Nucleus accumbens (tissue), 56 donors: Measurements from ENCODE around the gene CNST.
A peak's percentile ranks its signal among the peaks of the same experiment; 100 is the strongest.
"Not testable (repeated sequence)": the region's sequence is repeated elsewhere in the genome, so short reads cannot be mapped to it uniquely, and the experiment has no call there.

Experiments used
- DNase-seq, 56 donors: peaks; one replicate each; lab custom pipeline; 2025; lab: John Stamatoyannopoulos, UW

CNST gene

DNA sequence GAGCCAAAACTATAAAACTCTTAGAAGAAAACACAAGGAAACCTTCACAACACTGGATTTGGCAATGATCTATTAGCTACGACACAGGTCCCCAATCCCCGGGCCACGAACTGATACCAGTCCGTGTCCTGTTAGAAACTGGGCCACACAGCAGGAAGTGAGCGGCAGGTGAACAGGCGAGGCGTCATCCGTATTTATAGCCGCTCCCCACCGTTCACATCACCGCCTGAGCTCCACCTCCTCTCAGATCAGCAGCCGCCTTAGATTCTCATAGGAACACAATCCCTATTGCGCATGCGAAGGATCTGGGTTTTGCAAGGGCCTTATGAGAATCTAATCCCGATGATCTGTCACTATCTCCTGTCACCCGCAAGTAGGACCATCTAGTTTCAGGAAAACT is 12.1 kb upstream of the CNST start:
- no peak for DNase-seq

DNA sequence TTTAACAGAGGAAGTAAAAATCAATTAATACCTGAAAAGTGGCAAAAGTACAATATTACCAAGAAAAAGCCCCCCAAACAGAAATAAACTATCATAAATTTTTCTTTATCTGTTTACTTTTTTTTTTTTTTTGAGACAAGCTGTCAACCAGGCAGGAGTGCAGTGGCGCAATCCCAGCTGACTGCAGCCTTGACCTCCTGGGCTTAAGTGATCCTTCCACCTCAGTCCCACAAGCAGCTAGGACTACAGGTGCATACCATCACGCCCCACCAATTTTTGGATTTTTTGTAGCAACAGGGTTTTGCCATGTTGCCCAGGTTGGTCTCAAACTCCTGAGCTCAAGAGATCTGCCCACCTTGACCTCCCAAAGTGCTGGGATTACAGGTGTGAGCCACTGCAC is 8.2 kb upstream of the CNST start:
- no peak for DNase-seq

DNA sequence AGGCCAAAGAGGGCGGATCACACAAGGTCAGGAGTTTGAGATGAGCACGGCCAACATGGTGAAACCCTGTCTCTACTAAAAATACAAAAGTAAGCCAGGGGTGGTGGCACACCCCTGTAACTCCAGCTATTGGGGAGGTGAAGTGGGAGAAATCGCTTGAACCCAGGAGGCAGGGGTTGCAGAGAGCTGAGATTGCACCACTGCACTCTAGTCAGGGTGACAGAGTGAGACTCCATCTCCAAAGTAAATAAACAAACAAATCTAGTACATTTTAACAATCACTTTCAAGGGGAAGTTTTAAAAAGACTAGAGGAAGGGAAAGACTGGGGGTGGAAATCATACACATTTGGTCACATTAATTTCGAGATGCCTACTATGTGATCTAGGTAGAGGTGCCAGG is 6.9 kb upstream of the CNST start:
- no peak for DNase-seq

DNA sequence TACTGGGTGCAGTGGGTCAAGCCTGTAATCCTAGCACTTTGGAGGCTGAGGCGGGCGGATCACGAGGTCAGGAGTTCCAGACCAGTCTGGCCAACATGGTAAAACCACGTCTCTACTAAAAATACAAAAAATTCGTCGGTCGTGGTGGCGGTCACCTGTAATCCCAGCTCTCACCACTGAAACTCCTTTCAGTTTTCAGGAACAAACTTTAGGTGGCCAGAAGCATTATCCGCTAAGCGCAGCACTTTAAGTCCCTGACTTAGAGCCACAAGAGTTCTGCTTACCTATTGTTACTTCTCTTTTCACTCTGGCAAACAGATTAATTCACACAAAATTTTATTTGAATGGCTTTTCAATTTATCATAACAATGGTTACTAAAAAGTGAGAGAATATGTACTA is 5.4 kb upstream of the CNST start:
- not testable (repeated sequence) for DNase-seq

DNA sequence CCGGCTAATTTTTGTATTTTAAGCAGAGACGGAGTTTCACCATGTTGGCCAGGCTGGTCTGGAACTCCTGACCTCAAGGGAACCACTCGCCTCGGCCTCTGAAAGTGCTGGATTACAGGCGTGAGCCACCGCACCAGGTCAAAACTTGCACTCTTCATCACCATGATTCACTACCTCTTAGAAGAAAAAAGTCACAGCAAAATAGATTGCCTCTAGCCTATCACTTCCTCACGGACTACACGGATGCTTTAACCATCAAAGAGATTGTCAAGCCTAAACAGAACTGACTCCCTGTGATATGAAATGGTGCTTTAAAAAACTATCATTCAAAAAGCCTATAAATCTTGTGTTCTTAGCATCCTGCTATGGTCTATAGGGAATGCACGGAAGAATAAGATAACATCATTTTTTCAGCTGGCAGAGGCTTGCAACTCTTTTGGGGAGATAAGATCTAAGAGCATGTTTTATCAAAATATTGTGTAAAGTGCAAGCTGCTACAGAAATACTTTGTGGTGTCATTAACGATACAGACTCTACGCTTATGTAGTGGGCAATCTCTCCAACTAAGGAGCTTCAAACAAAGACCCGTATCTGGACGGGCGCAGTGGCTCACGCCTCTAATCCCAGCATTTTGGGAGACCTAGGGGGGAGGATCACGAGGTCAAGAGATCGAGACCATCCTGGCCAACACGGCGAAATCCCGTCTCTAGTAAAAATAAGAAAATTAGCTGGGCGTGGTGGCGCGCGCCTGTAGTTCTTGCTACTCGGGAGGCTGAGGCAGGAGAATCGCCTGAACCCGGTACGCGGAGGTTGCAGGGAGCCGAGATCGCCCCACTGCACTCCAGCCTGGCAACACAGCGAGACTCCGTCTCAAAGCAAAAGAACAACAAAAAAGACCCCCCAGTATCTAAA is 1.2 kb upstream of the CNST start:
- DNase-seq, result no peak

DNA sequence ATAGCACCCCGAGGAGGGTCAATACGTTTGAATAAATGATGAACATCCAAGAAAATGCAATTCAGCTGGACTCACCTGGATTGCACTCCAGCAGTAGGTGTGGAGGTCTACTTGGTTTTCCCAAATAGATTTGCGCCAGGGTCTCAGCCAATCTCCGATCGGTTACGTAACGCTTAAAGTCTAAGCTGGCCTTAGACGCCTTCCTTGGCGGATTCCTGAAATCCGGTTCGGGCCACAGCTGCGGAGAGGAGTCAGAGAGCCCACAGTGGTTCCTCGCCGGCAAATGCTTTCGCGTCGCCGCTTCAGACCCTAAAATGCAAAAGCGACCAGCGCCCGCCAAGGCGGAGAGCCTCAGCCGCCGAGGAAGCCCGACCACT is 517 bp upstream of the CNST start:
- peak in 1 of 56 donors; percentile 28 for DNase-seq

DNA sequence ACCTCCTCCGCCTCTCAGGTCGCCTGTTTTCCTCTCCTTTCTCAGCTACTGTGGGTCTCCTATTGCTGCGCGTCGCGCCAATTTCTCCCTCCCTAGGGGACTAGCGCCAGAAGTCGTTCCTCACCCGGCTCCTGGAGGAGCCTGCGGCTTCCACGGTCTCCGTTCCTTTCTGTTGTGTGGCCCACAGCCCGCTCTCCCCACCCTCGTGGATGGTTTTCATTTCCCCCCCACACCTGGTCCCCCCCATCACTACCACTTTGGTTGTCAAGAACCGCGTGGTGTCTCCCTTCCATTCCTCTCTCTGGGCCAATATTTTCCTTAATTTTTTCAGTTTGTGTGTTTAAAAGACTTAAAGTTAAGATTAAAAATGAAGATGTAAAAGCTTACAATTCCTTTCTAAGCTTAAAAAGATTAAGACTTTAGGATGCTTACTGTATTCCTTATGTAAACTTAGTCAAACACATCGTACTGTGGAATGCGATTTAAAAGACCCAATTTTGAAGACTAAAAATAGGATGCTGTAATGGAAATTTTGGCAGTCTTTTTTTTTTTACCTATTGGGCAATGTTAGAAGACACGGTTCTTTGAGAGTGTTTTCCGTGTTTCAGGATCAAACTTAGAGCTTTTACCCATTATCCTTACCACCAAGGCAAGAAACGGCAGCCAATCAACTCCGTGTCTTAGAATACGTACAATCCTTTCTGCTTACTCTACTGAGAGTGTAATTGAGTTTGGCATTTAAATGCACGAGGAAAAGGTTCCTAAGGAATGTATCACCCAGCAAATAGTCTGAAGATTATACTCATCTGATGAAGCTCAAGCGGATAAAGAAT is 773 bp downstream of the CNST start:
- DNase-seq, result peak in 12 of 56 donors; percentile 28 to 72 (median 60)

DNA sequence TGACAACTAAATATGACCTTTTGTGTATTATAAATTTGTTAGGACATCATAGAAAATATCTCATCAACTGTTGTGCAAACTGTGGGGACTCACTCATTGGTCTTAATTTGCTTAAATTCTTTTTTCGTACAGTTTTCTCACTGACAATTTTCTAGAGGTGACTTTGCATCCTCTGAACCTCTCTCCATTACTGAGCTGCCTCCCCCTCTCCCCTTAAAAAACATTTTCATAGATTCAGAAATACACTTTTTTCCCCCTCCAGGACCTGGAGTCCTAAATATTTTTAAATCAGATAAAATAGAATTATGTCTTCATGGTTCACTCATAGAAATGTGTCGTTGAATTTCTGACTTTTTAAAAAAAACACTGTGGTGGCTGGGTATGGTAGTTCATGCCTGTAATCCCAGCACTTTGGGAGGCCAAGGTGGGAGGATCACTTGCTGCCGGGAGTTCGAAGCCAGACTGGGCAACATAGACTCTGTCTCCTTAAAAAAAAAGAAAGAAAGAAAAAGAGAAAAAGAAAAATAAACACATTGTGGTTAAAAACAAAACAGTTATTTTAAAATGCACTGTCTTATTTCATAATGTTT is 1.5 kb downstream of the CNST start:
- DNase-seq, result no peak

DNA sequence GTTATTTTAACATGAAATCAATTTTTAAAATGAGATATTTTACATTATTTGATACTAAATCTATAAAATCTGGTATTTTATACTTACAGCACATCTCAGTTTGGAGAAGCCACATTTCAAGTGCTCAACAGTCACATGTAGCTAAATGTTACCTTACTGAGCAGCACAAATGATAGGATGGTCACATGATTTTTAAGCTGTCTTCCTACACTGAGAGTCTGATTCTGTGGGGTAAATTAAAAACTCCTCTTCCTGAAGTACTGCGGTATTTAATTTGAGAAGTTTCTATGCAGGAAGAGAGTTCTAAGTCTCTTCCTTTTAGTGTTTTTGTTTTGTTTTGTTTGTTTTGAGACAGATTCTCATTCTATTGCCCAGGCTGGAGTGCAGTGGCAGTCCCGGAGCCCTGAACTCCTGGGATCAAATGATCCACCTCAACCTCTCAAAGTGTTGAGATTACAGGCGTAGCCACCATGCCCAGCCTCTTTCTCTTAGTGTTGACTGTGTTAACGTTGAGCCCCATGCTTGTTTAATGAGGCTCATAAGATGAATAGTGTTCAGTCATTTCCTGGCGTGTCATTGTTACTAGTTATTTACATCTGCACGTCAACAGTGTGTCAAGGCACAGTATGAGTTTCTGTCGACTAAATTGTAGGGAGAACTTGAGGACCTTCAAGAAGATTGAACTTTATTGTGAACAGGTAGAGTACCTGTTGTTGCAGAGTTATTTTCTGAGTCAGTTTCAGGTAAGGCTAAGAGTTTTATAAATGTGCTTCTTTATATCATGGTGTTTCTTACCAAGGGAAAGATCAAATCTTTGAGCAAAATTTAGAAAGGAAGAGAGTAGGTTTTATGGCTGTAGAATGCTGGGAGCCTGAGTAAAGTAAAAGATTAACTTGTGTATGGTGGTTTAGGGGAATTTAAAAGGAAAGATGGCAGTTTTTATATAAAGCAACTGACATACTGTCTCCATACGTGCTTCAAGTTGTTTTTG is 3.3 kb downstream of the CNST start:
- DNase-seq, result no peak

DNA sequence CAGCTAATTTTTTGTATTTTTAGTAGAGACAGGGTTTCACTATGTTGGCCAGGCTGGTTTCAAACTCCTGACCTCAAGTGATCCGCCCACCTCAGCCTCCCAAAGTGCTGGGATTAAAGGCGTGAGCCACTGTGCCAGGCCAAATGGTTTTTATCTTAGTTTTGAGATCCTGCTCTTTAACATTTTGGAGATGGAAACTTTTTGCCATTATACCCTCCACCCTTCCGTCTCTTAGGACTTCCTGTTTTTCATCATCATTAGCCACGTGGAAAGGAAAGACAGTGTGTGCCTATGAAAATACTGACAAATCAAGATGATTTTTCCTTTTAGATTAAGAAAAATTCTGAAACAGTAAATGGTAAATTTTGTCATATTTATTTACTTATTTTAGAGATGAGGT is 5.1 kb downstream of the CNST start:
- not testable (repeated sequence) for DNase-seq

DNA sequence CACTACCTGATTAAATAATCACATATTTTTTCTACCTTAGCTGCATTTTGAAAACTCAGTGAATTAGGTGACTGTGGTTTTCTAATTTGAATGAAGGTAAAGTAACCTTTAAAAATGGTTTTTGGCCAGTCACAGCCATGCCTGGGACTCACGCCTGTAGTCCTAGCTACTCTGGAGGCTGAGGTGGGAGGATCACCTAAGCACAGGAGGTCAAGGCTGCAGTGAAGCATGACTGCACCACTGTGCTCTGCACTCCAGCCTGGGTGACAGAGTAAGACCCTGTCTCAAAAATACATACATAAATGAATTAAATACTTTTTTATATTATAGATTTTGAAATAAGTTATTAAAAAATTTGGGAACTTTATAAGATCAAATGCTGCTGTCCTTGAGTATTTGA is 5.7 kb downstream of the CNST start:
- DNase-seq, result no peak

DNA sequence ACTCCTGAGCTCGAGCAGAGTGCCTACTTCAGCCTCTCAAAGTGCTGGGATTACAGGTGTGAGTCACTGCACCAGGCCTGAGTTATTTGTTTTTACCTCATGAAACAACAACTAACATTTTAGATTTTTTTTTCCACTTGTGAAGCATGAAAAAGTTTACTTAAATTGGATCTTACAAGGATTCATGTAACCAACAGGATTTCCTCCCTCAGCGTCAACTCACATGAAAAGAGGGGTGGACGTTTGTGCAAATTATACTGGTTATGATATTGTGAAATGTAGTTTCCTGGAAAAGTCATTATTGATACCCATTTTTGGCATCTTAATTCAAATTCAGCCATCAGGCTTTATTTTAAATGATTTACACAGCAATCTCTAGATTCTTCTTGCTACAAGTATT is 6.5 kb downstream of the CNST start:
- DNase-seq, result no peak

DNA sequence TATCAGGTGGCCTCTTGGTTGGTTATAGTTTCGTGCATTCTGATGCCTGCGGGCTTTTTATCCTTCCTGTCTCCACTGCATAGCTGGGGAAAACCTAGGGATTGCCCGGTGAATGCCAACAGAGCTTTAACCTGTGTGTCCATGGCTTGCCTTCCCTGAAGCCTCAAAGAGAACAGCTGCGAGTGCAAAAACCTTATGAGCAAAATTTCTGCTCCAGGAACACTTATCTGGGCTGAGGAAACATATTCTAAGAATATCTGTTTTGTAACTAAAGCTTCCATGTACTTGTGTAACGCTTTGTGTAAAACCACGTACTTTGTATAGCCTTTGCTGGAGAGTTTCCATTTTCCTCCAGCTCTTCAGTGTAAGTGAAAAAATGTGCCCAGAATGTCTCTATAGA is 7.2 kb downstream of the CNST start:
- DNase-seq, result no peak

DNA sequence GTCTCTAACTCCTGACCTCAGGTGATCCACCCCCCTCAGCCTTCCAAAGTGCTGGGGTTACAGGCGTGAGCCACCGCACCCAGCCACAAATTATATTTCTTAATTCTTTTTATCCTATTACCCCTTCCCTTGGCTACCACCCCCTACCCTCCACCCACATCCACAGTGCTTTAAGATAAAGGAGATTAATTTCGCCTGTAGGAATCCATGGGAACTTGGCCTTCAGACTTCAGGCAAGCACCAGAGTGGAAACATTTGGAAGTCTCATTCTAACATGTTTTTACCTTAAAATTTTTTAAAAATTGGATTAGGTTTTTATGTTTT is 10.4 kb downstream of the CNST start:
- no peak for DNase-seq

DNA sequence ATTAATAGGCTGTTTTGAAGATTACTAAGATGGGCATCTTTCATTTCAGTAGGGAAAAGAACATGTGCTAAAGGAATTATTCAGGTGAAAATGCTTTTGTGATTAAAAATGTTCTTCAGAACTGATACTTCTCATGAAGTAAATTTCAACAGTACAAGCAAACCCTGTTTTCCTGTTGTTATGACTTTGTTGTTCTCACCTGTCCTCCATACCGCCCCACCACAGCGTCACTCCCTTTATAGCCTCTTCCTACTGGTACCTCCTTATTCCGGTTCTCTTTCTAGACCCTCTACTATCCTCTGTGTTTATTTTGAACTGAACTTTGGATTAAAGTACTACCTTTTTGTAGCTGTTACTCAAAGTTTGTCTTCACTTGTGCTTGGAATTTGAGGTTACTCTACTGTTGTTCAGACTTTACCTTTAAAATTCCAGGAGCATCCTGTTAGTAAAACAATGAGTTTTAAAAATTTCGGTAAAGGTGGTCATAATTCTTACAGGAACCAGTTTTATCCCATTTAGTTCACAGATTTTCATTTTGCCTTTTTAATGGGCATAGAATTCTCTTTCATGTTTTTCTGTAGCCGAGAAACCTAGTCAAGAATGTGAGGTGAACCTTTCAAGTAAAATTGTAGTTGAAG is 10.9 kb downstream of the CNST start:
- DNase-seq, result no peak

DNA sequence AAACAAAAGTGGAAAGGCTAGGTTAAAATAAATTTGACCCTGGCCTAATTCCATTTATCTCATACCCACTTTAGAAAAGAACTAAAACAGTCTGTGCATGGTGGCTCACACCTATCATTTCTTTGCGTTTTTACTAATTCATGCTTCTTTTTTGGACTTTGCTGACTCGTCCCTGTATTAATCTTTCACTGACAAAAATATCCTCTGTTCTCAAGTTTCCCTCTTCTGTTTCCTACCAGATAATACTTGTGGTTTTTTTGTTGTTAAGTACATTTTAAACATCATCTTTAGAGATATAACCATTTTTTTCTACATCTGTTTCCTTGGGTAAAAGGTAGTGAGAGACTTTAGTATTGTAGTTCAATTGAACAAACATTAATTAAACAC is 11.5 kb downstream of the CNST start:
- no peak for DNase-seq

DNA sequence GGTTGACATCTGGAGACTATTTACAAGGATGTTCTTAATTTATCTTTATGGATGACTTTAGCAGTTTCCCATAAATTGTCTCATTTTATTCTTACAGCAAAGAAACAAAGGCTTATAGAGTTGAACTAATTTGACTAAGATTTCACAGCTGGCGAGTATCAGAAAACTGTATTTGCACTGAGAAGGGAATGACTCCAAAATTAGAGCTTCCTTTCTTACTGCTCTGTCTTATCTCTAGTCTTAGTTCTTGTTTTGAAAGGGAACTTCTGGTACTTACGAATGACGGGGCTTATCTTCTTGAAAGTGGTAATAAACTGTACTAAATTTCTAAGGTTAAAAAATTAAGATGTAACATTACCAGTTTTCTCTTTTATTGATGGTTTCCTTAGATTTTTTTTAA is 13.6 kb downstream of the CNST start:
- DNase-seq, result no peak

DNA sequence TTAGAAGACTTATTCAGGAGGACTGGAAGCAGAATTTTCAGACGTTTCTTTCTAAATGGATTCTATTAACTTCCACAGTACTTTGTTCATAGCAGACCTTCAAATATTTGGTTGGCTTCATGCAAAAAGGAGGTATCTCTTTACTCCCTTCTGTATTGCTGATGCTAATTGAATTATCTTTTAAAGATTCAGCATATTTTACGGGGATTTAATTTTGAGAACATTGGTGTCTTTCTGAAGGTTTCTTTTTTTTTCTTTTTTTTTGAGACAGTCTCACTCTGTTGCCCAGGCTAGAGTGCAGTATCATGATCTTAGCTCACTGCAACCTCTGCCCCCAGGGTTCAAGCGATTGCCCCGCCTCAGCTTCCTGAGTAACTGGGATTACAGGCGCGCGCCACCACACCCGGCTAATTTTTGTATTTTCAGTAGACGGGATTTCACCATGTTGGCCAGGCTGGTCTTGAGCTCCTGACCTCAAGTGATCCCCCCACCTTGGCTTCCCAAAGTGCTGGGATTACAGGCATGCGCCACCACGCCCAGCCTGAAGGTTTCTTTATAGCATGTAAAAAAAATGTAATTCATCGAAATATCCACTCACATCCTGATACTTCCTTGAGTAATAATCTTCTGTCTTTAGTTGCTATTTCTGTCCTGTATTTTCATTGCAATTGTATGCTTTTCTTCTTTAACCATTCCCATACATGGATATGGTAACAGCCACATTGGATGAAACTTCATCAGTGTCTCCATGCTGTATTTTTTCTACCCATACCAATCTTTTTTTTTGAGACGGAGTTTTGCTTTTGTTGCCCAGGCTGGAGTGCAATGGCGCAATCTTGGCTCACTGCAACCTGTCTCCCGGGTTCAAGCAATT is 14.5 kb downstream of the CNST start:
- DNase-seq, result no peak
